Activated T-cell treated with anti-CD3 and anti-CD28 coated beads, Interleukin-2, amount 50 U/mL, for 1 hour (primary cell): ENCODE data around the gene OR51V1.
"Not testable (repeated sequence)": the region's sequence is repeated elsewhere in the genome, so short reads cannot be mapped to it uniquely, and the experiment has no call there.

Experiments used
- DNase-seq: peaks from one replicate; pipeline ENCODE4 v3.0.0-alpha.2; 2020

Gene OR51V1

DNA sequence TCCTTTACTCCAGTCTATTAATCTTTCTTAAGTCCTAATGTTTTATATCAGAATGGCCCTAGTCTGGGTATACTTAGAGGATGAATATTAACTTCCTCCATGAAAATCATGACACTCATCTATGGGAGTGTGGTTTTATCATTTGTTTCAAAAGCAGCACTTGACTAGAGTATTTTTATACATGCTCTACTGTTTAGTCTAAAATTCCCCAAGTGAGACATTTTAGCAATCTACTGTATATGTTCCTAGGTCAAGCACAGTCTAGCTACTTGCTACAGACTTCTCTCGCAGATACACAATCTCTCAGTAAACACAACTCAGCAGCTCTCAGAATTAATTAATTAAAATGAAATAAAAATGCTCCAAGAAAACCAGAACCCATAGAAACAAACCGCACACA, 29.3 kb upstream of the OR51V1 start:
- DNase-seq = no peak

DNA sequence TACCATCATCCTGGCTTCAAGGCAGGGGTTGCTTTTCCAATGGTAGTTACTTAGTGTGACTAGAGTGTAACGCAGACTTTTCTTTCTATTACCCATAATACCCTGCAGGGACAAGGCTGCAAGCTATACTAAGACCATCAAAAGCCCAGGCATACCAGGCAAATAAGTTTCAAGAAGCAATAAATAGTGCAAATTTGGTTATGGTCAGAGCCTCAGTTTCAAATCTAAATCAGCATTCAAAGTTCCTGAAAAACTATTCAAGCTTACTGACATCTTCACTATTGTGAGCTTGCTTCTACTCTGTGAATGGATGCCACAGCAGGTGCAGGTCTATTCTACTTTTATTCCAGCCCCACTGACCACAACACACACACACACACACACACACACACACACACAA, 28.9 kb upstream of the OR51V1 start:
- DNase-seq = no peak

DNA sequence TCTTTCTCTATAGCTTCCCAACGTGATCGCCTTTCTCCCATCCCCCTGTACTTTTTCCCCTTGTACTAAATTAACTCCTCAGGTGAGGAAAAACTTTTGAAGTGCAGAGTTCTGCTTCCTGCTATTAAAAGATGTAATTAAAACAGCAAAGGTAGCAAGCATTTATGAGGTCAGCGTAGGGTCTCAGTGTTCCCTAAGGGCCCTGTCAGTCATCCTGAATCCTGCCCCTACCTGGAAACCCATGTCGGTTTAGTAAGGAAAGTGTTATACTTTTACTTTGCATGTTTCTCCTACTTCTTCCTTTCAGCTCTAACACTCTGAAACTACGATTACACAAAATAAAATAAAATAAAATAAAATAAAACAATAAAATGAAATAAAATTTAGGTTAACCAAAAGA, 27.6 kb upstream of the OR51V1 start:
- DNase-seq = no peak

DNA sequence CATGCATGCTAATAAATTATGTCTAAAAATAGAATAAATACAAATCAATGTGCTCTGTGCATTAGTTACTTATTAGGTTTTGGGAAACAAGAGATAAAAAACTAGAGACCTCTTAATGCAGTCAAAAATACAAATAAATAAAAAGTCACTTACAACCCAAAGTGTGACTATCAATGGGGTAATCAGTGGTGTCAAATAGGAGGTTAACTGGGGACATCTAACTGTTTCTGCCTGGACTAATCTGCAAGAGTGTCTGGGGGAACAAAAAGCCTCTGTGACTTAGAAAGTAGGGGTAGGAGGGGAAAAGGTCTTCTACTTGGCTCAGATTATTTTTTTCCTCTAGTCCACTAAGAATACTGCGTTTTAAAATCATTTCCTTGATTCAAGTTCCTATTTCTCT, 27.2 kb upstream of the OR51V1 start:
- no peak for DNase-seq

DNA sequence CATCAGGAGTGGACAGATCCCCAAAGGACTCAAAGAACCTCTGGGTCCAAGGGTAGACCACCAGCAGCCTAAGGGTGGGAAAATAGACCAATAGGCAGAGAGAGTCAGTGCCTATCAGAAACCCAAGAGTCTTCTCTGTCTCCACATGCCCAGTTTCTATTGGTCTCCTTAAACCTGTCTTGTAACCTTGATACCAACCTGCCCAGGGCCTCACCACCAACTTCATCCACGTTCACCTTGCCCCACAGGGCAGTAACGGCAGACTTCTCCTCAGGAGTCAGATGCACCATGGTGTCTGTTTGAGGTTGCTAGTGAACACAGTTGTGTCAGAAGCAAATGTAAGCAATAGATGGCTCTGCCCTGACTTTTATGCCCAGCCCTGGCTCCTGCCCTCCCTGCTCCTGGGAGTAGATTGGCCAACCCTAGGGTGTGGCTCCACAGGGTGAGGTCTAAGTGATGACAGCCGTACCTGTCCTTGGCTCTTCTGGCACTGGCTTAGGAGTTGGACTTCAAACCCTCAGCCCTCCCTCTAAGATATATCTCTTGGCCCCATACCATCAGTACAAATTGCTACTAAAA, 26.3 kb upstream of the OR51V1 start, which contains the start of gene HBB:
Gene HBB, minus strand, starts transcription at position 340 of the 579 bp plus-strand sequence. Its CDS starts 50 bp downstream, at position 290.
- no peak for DNase-seq

DNA sequence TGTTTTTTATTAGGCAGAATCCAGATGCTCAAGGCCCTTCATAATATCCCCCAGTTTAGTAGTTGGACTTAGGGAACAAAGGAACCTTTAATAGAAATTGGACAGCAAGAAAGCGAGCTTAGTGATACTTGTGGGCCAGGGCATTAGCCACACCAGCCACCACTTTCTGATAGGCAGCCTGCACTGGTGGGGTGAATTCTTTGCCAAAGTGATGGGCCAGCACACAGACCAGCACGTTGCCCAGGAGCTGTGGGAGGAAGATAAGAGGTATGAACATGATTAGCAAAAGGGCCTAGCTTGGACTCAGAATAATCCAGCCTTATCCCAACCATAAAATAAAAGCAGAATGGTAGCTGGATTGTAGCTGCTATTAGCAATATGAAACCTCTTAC, 25.0 kb upstream of the OR51V1 start:
- DNase-seq = no peak

DNA sequence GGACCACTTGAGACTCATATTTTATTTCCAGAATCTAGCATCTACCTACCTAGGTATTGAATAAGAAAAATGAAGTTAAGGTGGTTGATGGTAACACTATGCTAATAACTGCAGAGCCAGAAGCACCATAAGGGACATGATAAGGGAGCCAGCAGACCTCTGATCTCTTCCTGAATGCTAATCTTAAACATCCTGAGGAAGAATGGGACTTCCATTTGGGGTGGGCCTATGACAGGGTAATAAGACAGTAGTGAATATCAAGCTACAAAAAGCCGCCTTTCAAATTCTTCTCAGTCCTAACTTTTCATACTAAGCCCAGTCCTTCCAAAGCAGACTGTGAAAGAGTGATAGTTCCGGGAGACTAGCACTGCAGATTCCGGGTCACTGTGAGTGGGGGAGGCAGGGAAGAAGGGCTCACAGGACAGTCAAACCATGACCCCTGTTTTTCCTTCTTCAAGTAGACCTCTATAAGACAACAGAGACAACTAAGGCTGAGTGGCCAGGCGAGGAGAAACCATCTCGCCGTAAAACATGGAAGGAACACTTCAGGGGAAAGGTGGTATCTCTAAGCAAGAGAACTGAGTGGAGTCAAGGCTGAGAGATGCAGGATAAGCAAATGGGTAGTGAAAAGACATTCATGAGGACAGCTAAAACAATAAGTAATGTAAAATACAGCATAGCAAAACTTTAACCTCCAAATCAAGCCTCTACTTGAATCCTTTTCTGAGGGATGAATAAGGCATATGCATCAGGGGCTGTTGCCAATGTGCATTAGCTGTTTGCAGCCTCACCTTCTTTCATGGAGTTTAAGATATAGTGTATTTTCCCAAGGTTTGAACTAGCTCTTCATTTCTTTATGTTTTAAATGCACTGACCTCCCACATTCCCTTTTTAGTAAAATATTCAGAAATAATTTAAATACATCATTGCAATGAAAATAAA, 24.3 kb upstream of the OR51V1 start:
- DNase-seq = no peak

DNA sequence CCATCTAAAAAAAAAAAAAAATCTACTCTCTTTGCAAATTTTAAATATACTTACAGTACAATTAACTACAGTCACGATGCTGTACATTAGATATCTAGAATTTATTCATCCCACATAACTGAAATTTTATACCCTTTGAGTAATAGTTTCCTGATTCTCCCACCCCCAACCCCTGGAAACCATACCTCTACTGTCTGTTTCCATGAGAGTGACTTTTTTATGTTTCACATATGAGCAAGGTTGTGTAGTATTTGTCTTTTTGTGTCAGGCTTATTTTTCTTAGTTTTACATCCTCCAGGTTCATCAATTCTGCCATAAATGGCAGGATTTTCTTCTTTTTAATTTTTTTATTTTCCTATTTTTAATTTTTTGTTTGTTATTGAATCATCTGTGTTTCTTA, 23.2 kb upstream of the OR51V1 start:
- DNase-seq = no peak

DNA sequence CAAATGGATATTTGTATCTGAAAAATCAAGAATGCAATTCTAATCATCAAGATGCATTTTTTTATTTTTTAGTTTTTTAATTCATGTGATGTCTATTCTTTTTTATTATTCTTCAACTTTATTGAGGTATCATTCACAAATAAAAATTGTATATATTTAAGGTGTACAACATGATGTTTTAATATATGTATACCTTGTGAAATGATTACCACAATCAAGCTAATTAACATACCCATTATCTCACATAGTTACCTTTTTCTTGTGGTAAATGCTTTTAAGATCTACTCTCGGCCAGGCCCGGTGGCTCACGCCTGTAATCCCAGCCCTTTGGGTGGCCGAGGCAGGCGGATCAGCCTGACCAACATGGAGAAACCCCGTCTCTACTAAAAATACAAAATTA, 22.7 kb upstream of the OR51V1 start:
- no peak for DNase-seq

DNA sequence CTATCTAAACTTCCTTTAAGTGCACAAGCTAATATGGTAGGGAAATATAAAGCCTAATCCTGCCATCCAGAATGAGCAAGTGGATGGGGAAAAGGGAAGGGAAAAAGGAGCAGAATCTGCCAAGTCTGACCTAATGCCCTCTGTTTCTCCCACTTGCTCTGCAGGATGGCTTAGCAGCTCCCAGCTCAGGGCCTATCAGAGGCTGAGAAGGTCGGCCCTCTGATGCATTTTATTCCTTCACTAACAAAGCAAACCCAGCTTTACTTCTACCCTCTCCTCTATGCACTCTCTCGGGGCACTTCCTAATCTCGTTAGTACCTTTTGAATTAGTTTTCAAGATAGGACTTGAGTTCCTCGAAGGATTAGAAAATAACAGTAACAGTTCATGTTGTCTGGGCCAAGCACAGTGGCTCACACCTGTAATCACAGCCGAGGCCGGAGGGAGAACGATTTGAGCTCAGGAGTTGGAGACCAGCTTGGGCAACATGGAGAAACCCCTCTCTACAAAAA, 9.9 kb upstream of the OR51V1 start:
- DNase-seq = no peak

DNA sequence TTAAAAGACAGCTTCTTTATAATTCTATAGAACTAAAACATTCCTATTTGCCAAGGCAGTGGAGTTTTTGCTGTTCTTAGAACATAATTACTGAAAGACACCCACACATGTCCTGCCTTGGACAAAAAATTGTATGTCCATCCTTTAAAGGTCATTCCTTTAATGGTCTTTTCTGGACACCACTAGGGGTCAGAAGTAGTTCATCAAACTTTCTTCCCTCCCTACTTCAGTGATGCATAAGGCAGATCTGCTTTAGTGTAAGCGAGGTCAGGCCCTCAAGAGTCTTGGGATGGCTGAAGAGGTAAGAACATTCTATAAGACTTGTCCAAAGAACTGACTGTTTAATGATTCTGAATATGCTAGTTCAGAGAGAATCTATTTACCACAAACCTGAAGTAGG, 4.3 kb upstream of the OR51V1 start:
- DNase-seq = no peak

DNA sequence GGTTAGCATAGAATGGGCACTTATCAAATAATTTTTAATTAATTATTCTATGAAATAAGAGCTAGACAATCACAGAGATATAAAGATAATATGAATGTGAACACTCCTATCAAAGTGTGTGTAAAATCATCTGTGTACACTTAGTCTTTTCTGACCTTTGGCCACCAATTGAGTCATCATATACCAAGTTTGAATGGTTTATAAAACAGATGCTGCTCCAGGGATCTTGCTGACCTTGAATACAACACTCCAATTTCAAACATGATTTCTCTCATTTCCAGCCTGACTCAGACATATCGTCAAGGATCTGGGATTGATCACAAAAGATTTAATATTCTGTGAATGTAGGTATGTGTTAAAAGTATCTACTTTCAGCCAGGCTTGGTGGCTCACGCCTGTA, 2.9 kb upstream of the OR51V1 start:
- DNase-seq = no peak

DNA sequence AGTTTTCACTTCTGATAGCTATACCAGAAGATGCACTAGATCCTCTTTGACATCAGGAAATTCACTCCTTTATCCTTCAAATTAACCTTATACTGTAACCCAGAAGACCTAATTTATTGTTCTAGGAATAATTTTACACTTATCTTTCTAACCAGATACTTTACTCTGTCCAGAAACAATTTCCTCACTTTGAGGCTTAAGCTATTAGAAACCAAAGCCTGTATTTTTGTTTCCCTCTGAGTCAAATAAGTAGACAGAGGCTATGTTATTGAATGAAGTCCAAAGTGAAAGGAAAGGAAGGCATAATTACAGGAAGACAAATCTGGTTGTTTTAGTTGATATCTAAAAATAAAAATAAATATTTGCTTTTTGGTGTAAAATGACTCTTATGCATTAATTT, 2.2 kb downstream of the OR51V1 start:
- no peak for DNase-seq

DNA sequence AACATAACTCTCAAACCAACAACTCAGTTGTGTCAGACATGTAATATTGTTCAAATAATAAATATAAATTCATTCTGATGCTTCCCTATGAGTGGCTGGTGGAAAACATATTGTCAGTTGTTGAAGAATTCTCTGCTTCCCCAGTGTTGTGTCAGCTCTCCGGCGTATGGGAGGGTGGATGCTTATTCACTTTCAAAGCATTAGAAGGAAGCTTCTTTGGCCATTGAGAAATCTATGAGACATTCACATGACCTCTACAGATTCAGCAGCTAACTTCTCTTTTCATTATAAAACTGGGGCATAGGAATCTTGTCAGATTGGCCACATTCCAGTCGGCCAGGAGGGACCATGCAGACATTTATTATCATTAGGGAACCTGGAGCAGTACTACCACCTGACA, 2.9 kb downstream of the OR51V1 start:
- no peak for DNase-seq

DNA sequence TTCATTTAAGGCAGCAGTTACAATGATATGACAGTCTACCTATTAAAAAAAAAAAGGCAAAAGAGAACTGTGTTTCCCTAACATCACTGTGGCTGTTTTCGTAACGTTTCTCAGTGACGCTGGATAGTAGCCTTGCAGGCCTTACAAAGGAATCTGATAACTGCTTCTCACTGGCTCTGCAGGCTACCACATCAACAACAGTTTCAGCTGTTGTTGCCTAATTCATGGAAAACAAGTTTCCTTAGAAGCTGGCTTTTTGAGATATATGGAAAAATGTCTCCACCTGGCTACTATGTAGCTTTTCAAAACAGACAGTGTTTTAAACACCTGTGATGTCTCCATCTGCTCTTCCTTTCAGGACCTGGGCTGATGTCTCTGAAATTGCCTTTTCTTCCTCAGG, 3.8 kb downstream of the OR51V1 start:
- DNase-seq = no peak

DNA sequence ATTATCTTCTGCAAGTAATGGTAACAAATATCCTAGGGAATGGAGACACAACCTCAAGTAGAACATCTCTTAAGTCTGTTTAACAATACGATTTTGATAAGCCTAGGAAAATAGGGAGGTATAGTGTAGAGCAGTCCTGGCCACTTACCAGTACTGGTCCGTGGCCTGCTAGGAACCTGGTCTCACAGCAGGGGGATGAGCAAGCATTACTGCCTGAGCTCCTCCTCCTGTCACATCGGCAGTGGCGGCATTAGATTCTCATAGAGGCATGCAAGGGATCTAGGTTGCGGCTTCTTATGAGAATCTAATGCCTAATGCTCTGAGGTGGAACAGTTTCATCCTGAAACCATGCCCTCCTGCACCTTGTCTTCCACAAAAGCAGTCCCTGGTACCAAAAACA, 4.4 kb downstream of the OR51V1 start:
- DNase-seq = no peak

DNA sequence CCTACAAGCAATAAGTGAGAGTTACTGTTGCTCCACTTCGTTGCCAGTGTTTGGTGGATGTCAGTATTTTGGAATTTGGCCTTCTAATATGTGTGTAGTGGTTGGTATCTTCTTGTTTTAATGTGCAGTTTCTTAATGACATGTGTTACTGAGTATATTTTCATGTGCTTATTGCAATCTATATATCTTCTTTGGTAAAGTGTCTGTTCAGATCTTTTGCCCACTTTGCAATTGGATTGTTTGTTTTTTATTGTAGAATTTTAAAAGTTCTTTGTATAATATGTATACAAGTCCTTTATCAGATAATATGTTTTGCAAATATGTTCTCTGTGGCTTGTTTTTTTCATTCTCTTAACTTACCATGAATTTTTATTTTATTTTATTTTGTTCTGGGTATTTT, 7.7 kb downstream of the OR51V1 start:
- no peak for DNase-seq

DNA sequence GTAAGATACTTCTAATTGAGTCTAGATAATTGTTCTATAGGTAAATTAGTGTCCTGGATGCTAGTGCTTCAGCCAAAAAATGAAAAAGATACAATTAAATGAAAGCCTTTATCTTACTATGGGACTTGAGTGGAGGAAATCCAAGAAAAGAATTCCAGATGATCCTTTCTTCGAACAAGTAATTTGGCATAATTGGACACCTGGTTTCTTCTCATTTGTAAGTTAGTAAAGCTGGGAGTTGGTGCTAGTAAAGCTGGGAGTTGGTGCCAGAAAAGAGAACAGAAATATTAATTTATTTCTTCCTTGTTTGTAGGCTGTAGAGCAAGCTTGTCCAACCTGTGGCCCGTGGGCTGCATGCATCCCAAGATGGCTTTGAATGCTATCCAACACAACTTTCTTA, 12.3 kb downstream of the OR51V1 start:
- no peak for DNase-seq

DNA sequence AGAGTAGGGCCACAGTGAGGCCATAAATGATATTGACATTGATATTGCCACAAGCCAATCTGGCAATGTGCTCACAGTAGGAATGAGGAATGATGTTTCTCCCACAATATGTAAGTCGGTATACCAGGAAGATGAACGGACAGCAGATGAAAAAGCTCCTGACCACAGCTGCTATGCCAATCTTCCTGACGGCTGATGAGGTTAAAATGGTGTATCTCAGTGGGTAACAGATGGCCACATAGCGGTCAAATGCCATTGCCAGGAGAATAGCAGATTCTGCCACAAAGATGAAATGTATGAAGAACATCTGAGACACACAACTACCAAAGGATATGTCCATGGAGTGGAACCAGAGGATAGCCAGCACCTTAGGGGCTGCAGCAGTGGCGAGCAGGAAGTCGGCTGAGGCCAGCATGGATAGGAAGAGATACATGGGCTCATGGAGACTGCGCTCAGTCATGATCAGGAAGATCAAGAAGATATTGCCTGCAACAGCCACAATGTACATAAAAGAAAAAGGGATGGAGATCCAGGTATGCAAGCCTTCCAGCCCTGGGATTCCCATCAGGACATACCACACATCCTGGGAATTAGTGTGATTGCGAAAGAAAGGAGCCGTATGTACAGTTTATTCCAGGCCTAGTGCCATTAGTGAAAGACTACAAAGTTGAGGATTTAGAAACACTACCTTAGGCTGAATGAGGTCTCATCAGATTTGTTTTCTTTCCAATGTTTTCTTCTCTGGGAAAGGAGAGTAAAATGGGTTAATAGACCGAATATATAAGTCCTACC, 22.2 kb downstream of the OR51V1 start:
- DNase-seq = no peak

DNA sequence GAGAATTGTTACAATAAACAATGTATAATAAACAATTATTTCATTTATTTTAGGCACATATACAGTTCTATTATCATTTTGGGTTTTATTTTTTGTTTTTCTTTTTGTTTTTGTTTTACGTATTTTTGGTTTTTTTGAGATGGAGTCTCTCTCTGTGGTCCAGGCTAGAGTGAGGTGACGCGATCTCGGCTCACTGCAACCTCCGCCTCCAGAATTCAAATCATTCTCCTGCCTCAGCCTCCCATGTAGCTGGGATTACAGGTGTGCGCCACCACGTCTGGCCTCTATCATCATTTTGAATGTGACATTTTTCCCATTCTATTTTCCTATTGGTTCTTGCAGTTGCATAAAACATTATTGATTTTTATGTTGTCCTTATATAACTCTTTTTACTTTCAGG, 25.5 kb downstream of the OR51V1 start:
- no peak for DNase-seq

DNA sequence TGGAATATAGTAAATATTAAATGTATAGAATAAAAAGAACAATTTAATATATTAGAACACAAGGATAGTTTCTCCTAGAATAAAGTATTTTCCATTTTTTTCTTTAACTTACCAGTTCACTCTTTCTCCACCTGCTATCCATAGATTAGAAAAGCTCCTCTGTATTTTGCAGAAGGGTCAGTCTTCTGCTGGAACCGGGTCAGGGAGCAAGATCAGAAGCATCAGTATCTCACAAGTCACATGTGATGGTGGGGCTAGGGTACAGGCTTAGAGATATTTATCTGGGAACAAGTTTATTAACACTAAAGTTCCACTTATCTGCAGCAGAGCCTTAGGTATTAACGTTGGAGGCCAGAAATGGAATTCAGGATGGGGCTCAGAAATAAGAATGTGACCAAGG, 28.6 kb downstream of the OR51V1 start:
- no peak for DNase-seq

DNA sequence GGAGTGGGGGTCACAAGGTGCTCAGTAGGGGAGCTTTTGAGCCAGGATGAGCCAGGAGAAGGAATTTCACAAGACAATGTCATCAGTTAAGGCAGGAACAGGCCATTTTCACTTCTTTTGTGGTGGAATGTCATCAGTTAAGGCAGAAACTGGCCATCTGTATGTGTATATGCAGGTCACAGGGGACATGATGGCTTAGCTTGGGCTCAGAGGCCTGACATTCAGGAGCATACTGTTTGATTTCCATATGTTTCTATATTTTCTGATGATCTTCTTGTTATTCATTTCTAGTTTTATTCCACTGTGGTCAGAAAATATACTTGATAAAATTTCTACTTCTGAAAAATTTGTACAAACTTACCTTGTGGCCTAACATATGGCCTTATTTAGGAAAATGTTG, 34.6 kb downstream of the OR51V1 start:
- DNase-seq = not testable (repeated sequence)

DNA sequence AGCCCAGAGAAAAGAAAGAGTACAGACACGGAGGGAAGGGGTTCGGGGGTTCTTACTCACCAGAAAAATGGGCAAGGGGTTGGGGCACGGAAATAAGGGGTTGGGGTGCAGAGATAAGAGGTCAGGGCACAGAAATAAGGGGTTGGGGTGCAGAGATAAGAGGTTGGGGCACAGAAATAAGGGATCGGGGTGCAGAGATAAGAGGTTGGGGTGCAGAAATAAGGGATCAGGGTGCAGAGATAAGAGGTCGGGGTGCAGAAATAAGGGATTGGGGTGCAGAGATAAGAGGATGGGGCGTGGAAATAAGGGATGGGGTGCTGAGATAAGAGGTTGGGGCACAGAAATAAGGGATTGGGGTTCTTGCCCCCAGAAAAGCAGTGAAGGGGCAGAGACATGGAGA, 35.7 kb downstream of the OR51V1 start:
- DNase-seq = not testable (repeated sequence)

DNA sequence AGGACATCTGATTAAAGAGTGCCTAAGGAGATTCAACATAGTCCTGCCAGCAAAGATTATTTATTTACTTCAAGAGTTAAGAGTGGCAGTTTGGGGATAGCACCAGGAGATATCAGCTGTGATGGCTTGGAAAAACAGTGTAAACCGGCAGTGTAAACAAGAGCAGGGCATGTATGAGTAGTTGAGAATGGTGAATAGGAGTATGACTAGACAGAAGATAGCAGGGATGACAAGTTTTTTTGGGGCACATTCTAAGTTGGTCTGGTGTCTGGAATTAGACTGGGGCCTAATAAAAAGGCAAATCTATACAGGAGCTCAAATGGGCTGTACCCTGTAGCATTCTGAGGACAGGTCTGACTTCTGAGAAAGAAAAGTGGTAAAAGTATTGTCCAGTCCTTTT, 39.4 kb downstream of the OR51V1 start:
- DNase-seq = not testable (repeated sequence)
